ENCODE measurements around the gene ZNF397. TPM values are rescaled to one million over a fixed set of nuclear protein-coding genes. Genes with fewer than 3 reads are reported as not detected.
"Not testable (repeated sequence)": the region's sequence is repeated elsewhere in the genome, so short reads cannot be mapped to it uniquely, and the experiment has no call there.

ZNF397 gene
- total and polyA plus RNA-seq, 4 donors: 3.8 to 20.0 (median 9.6) TPM

GRCh38 chr18:35205746-35206458 lies 34.9 kb upstream of the ZNF397 start:
- not testable (repeated sequence) for H3K9me3 ChIP-seq (ENCODE audit: control insufficient read depth in 4 of 4, low read length in 3 of 4); H3K9ac ChIP-seq (ENCODE audit: low read depth in 1 of 2, low read length in 2 of 2); H3K27ac ChIP-seq (ENCODE audit: low read depth in 1 of 2, low read length in 2 of 2); H3K4me1 ChIP-seq (ENCODE audit: control insufficient read depth in 4 of 4, insufficient read depth in 4 of 4, low read length in 3 of 4); H3K36me3 ChIP-seq (ENCODE audit: control insufficient read depth in 4 of 4, insufficient read depth in 3 of 4, low read depth in 1 of 4, low read length in 3 of 4); DNase-seq (ENCODE audit: low spot score); H3K27me3 ChIP-seq (ENCODE audit: control insufficient read depth in 4 of 4, insufficient read depth in 4 of 4, low read length in 3 of 4); H3K4me3 ChIP-seq (ENCODE audit: low read depth in 1 of 3, low read length in 3 of 3)
- 87% methylated on average over 21 of the region's 30 CpGs for WGBS

GRCh38 chr18:35215026-35215425 lies 25.8 kb upstream of the ZNF397 start:
- no peaks in the 10 kb centered on the region for H3K9me3 ChIP-seq (ENCODE audit: control insufficient read depth in 4 of 4, low read length in 3 of 4)
- no peaks in the 10 kb centered on the region for H3K27me3 ChIP-seq (ENCODE audit: control insufficient read depth in 4 of 4, insufficient read depth in 4 of 4, low read length in 3 of 4)
- no peak for DNase-seq (ENCODE audit: low spot score)
- no peaks in the 10 kb centered on the region for H3K36me3 ChIP-seq (ENCODE audit: control insufficient read depth in 4 of 4, insufficient read depth in 3 of 4, low read depth in 1 of 4, low read length in 3 of 4)
- H3K4me3 ChIP-seq (ENCODE audit: low read depth in 1 of 3, low read length in 3 of 3): no peak overlapping the region
- WGBS: 72% methylated on average over 1 of the region's 1 CpG
- no peak overlapping the region for H3K27ac ChIP-seq (ENCODE audit: low read depth in 1 of 2, low read length in 2 of 2)
- no peaks in the 10 kb centered on the region for H3K4me1 ChIP-seq (ENCODE audit: control insufficient read depth in 4 of 4, insufficient read depth in 4 of 4, low read length in 3 of 4)
- H3K9ac ChIP-seq (ENCODE audit: low read depth in 1 of 2, low read length in 2 of 2): no peak overlapping the region
- TF ChIP-seq RXRA (IDR thresholded peaks at IDR 0.05) (no peak), HNF4A (conservative IDR thresholded peaks at IDR 0.05) (no peak), RAD21 (IDR thresholded peaks at IDR 0.05) (no peak), YY1 (IDR thresholded peaks at IDR 0.05) (no peak), ATF3 (IDR thresholded peaks at IDR 0.05) (no peak), ZBTB33 (IDR thresholded peaks at IDR 0.05) (no peak), JUND (IDR thresholded peaks at IDR 0.05) (no peak), MAX (IDR thresholded peaks at IDR 0.05) (no peak), EGR1 (IDR thresholded peaks at IDR 0.05; ENCODE audit: low read depth in 2 of 2) (no peak), HNF4G (IDR thresholded peaks at IDR 0.05) (no peak)

- H3K27me3 ChIP-seq (ENCODE audit: control insufficient read depth in 4 of 4, insufficient read depth in 4 of 4, low read length in 3 of 4); H3K4me3 ChIP-seq (ENCODE audit: low read depth in 1 of 3, low read length in 3 of 3); H3K9me3 ChIP-seq (ENCODE audit: control insufficient read depth in 4 of 4, low read length in 3 of 4); H3K4me1 ChIP-seq (ENCODE audit: control insufficient read depth in 4 of 4, insufficient read depth in 4 of 4, low read length in 3 of 4); H3K9ac ChIP-seq (ENCODE audit: low read depth in 1 of 2, low read length in 2 of 2); H3K36me3 ChIP-seq (ENCODE audit: control insufficient read depth in 4 of 4, insufficient read depth in 3 of 4, low read depth in 1 of 4, low read length in 3 of 4); H3K27ac ChIP-seq (ENCODE audit: low read depth in 1 of 2, low read length in 2 of 2); DNase-seq (ENCODE audit: low spot score): not testable (repeated sequence)
- 87% methylated on average over 10 of the region's 10 CpGs for WGBS
These were observed 24.2 kb upstream of the ZNF397 start for GRCh38 chr18:35216611-35217010.

GRCh38 chr18:35219331-35219730 lies 21.5 kb upstream of the ZNF397 start:
- not testable (repeated sequence) for H3K4me3 ChIP-seq (ENCODE audit: low read depth in 1 of 3, low read length in 3 of 3); H3K27ac ChIP-seq (ENCODE audit: low read depth in 1 of 2, low read length in 2 of 2); H3K9ac ChIP-seq (ENCODE audit: low read depth in 1 of 2, low read length in 2 of 2); H3K36me3 ChIP-seq (ENCODE audit: control insufficient read depth in 4 of 4, insufficient read depth in 3 of 4, low read depth in 1 of 4, low read length in 3 of 4); H3K9me3 ChIP-seq (ENCODE audit: control insufficient read depth in 4 of 4, low read length in 3 of 4); H3K27me3 ChIP-seq (ENCODE audit: control insufficient read depth in 4 of 4, insufficient read depth in 4 of 4, low read length in 3 of 4); DNase-seq (ENCODE audit: low spot score); H3K4me1 ChIP-seq (ENCODE audit: control insufficient read depth in 4 of 4, insufficient read depth in 4 of 4, low read length in 3 of 4)
- 86% methylated on average over 4 of the region's 4 CpGs for WGBS

Data from liver (tissue), 9 donors.